AG04449 (cell line): ENCODE results near the gene BRINP3.

Source experiments
- CTCF ChIA-PET: fragments of 350-600 bp; formaldehyde crosslinking; extraction: SDS; loops from one replicate; lab custom pipeline; 2021; ENCODE audit warnings: antibody characterized with exemption; lab: Yijun Ruan, JAX
- POLR2A ChIA-PET: fragments of 400-600, 350-600 bp; formaldehyde crosslinking; extraction: SDS; loops from one replicate; lab custom pipeline; 2020; ENCODE audit warnings: antibody characterized with exemption, inconsistent platforms; lab: Yijun Ruan, JAX
- DNase-seq: peaks from one replicate; pipeline ENCODE4 v3.0.0-alpha.2; 2010; ENCODE audit warnings: low read depth, low spot score
- H3K4me3 ChIP-seq: 2 replicates; pipeline ENCODE4 v1.5.1; 2011; ENCODE audit warnings: low read depth, mild to moderate bottlenecking, control low read depth, low read length
- CTCF ChIP-seq: IDR thresholded peaks from one replicate; pipeline ENCODE4 v1.5.1; 2011; ENCODE audit warnings: mild to moderate bottlenecking, moderate library complexity, low read length, control low read depth, inconsistent platforms; ENCODE audit not compliant: insufficient read depth; ENCODE audit errors: missing control alignments

Gene BRINP3

GRCh38 chr1:190328871-190329270, 148.8 kb downstream of the BRINP3 start:
- ChIA-PET POLR2A (no interaction called here), CTCF (no interaction called here)
- no peak overlapping the region for H3K4me3 ChIP-seq
- DNase-seq, result no peak
- no peak for TF ChIP-seq CTCF

- ChIA-PET POLR2A (no interaction called here), CTCF (no interaction called here)
- no peak for TF ChIP-seq CTCF
- H3K4me3 ChIP-seq, result no peak overlapping the region
- DNase-seq, result no peak
Measured at GRCh38 chr1:190328361-190328760, 149.3 kb downstream of the BRINP3 start.

GRCh38 chr1:190327271-190327670, 150.4 kb downstream of the BRINP3 start:
- DNase-seq, result no peak
- CTCF ChIA-PET, result no interaction called here
- POLR2A ChIA-PET, result no interaction called here
- no peak for TF ChIP-seq CTCF
- no peak overlapping the region for H3K4me3 ChIP-seq

- DNase-seq, result no peak
- POLR2A ChIA-PET, result no interaction called here
- CTCF ChIA-PET, result no interaction called here
- TF ChIP-seq CTCF, result no peak
- no peak overlapping the region for H3K4me3 ChIP-seq
Measured at GRCh38 chr1:190323530-190323929, 154.1 kb downstream of the BRINP3 start.

- TF ChIP-seq CTCF, result no peak
- ChIA-PET CTCF (no interaction called here), POLR2A (no interaction called here)
- H3K4me3 ChIP-seq, result no peak overlapping the region
- DNase-seq, result no peak
Measured at GRCh38 chr1:190322274-190322673, 155.4 kb downstream of the BRINP3 start.

GRCh38 chr1:190320952-190321351, 156.7 kb downstream of the BRINP3 start:
- DNase-seq, result peak; percentile 0
- ChIA-PET CTCF (interaction anchor here (0.6 to 1.1 kb wide), 3 partner anchors 14 to 1888 kb away, joined by 3 read pairs; no protein-coding TSS in a partner anchor), POLR2A (no interaction called here)
- H3K4me3 ChIP-seq, result no peak overlapping the region
- TF ChIP-seq CTCF, result peak; percentile 30
